ENCODE data around the gene CHKA. TPM values are rescaled to one million over a fixed set of nuclear protein-coding genes. Genes with fewer than 3 reads are reported as not detected.

The CHKA gene
- total and polyA plus RNA-seq, 2 donors from 2014 or later, result 23.2 to 26.3 TPM

GRCh38 chr11:68107689-68108088 lies 13.5 kb downstream of the CHKA start:
- no peak overlapping the region for H3K27ac ChIP-seq (ENCODE audit: low read depth in 2 of 2, low read length in 2 of 2)
- no peaks in the 10 kb centered on the region for H3K27me3 ChIP-seq (ENCODE audit: control insufficient read depth, insufficient read depth, low read length)
- intact Hi-C loops (cut with DNase I), result no loop called here
- no peak for TF ChIP-seq CTCF (IDR thresholded peaks at IDR 0.05; ENCODE audit: borderline replicate concordance, extremely low read depth, insufficient read depth)
- no peaks in the 10 kb centered on the region for H3K36me3 ChIP-seq (ENCODE audit: control insufficient read depth in 2 of 3, insufficient read depth in 3 of 3, low read length in 3 of 3)
- no peak overlapping the region for H3K4me3 ChIP-seq (ENCODE audit: low read length in 3 of 3)
- DNase-seq, result no peak
- FAIRE-seq, result no peak
- no peaks in the 10 kb centered on the region for H3K9me3 ChIP-seq (ENCODE audit: control insufficient read depth in 2 of 3, insufficient read depth in 1 of 3, low read length in 3 of 3)
- peaks cover 0 to 13% (median 4%) of the 10 kb centered on the region in 3 donors for H3K4me1 ChIP-seq (ENCODE audit: control insufficient read depth in 2 of 3, insufficient read depth in 2 of 3, low read depth in 1 of 3, low read length in 3 of 3)
- H3K9ac ChIP-seq (ENCODE audit: low read length in 3 of 3), result no peak overlapping the region

GRCh38 chr11:68106165-68106940 lies 14.8 kb downstream of the CHKA start:
- Histone ChIP-seq H3K4me1 (ENCODE audit: control insufficient read depth in 2 of 3, insufficient read depth in 2 of 3, low read depth in 1 of 3, low read length in 3 of 3) (peaks cover 0 to 18% (median 4%) of the 10 kb centered on the region in 3 donors), H3K4me3 (ENCODE audit: low read length in 3 of 3) (peak overlapping the region in 1 of 3 donors; percentile 5), H3K27me3 (ENCODE audit: control insufficient read depth, insufficient read depth, low read length) (no peaks in the 10 kb centered on the region), H3K36me3 (ENCODE audit: control insufficient read depth in 2 of 3, insufficient read depth in 3 of 3, low read length in 3 of 3) (no peaks in the 10 kb centered on the region), H3K9me3 (ENCODE audit: control insufficient read depth in 2 of 3, insufficient read depth in 1 of 3, low read length in 3 of 3) (no peaks in the 10 kb centered on the region), H3K27ac (ENCODE audit: low read depth in 2 of 2, low read length in 2 of 2) (peak overlapping the region; percentile 45 to 53), H3K9ac (ENCODE audit: low read length in 3 of 3) (peak overlapping the region in 1 of 3 donors; percentile 14)
- no peak for FAIRE-seq
- DNase-seq, result peak in 3 of 5 donors; percentile 31 to 58 (median 57)
- intact Hi-C loops (cut with DNase I), result no loop called here
- no peak for TF ChIP-seq CTCF (IDR thresholded peaks at IDR 0.05; ENCODE audit: borderline replicate concordance, extremely low read depth, insufficient read depth)

GRCh38 chr11:68099474-68100405 lies 21.4 kb downstream of the CHKA start:
- H3K27me3 ChIP-seq (ENCODE audit: control insufficient read depth, insufficient read depth, low read length), result no peaks in the 10 kb centered on the region
- H3K9ac ChIP-seq (ENCODE audit: low read length in 3 of 3), result peak overlapping the region in 1 of 3 donors; percentile 14
- peaks cover 0 to 5% (median 0%) of the 10 kb centered on the region in 3 donors for H3K4me1 ChIP-seq (ENCODE audit: control insufficient read depth in 2 of 3, insufficient read depth in 2 of 3, low read depth in 1 of 3, low read length in 3 of 3)
- DNase-seq, result peak in 3 of 5 donors; percentile 31 to 70 (median 67)
- no peak for FAIRE-seq
- no peaks in the 10 kb centered on the region for H3K9me3 ChIP-seq (ENCODE audit: control insufficient read depth in 2 of 3, insufficient read depth in 1 of 3, low read length in 3 of 3)
- H3K36me3 ChIP-seq (ENCODE audit: control insufficient read depth in 2 of 3, insufficient read depth in 3 of 3, low read length in 3 of 3), result no peaks in the 10 kb centered on the region
- H3K4me3 ChIP-seq (ENCODE audit: low read length in 3 of 3), result no peak overlapping the region
- peak overlapping the region in 1 of 2 donors; percentile 26 for H3K27ac ChIP-seq (ENCODE audit: low read depth in 2 of 2, low read length in 2 of 2)
- TF ChIP-seq CTCF (IDR thresholded peaks at IDR 0.05; ENCODE audit: borderline replicate concordance, extremely low read depth, insufficient read depth), result no peak
- intact Hi-C loops (cut with DNase I), result no loop called here
